ENCODE measurements around the gene MRPL58. TPM values are rescaled to one million over a fixed set of nuclear protein-coding genes. Genes with fewer than 3 reads are reported as not detected.

The MRPL58 gene
- total RNA-seq, 1 experiment from 2014 or later, result 41.0 TPM

DNA sequence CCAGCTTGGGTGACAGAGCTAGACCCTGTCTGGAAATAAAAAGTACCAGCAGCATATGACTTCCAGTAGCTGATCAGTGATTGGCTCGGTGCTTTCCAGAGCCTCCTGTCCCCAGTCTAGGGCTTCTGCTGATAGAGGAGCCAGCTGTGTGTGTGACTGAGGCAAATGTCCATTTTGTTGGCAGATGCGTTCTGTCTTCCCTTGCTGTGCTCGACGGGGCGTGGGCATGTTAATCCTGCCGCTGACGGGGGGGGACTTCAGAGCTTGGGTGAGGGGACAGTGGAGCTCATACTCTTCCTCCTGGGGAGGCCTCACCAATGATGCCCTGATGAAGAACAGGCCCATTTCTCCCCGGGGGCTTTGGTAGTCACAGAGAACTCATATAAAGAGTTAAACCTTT is 49.1 kb downstream of the MRPL58 start:
- no peak overlapping the region for H3K4me3 Mint-ChIP-seq
- H2AK5ac ChIP-seq (ENCODE audit: insufficient read length, low read length), result no peak overlapping the region
- H3K9me3 Mint-ChIP-seq, result no peaks in the 10 kb centered on the region
- no peak overlapping the region for H4K91ac ChIP-seq (ENCODE audit: insufficient read length, low read depth, low read length)
- no peak overlapping the region for H2AFZ ChIP-seq (ENCODE audit: low read length)
- no peak overlapping the region for H3K27ac ChIP-seq (ENCODE audit: insufficient read length, low read depth, low read length)
- H3K27me3 Mint-ChIP-seq (ENCODE audit: low read depth), result no peaks in the 10 kb centered on the region; the same call in none of the 2 replicates
- H4K8ac ChIP-seq (replicated peaks; ENCODE audit: insufficient read length, low read depth, low read length), result no peak overlapping the region
- H3T11ph ChIP-seq (ENCODE audit: low read length), result no peak overlapping the region
- H4K5ac ChIP-seq (ENCODE audit: insufficient read length, low read depth, low read length), result no peak overlapping the region
- no peaks in the 10 kb centered on the region for H3K23me2 ChIP-seq (ENCODE audit: insufficient read length, low read depth, low read length, poor library complexity, severe bottlenecking)
- no peak overlapping the region for H3K56ac ChIP-seq (ENCODE audit: insufficient read length, low read depth, low read length)
- 0 out of 7 replicates have a peak overlapping the region, but pooled peaks of 1 of the 3 experiments have one; percentile 79 for H3K27ac Mint-ChIP-seq
- DNase-seq, result no peak
- H3K23ac ChIP-seq (ENCODE audit: insufficient read length, low read depth, low read length), result no peak overlapping the region
- H2BK5ac ChIP-seq (ENCODE audit: insufficient read length, low read length), result no peak overlapping the region
- no peak overlapping the region for H3K14ac ChIP-seq (ENCODE audit: insufficient read depth, low read length)
- TF ChIP-seq, protein P1, sequence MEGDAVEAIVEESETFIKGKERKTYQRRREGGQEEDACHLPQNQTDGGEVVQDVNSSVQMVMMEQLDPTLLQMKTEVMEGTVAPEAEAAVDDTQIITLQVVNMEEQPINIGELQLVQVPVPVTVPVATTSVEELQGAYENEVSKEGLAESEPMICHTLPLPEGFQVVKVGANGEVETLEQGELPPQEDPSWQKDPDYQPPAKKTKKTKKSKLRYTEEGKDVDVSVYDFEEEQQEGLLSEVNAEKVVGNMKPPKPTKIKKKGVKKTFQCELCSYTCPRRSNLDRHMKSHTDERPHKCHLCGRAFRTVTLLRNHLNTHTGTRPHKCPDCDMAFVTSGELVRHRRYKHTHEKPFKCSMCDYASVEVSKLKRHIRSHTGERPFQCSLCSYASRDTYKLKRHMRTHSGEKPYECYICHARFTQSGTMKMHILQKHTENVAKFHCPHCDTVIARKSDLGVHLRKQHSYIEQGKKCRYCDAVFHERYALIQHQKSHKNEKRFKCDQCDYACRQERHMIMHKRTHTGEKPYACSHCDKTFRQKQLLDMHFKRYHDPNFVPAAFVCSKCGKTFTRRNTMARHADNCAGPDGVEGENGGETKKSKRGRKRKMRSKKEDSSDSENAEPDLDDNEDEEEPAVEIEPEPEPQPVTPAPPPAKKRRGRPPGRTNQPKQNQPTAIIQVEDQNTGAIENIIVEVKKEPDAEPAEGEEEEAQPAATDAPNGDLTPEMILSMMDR (conservative IDR thresholded peaks at IDR 0.05), result no peak
- H3K79me2 ChIP-seq (ENCODE audit: insufficient read depth, low read length), result no peaks in the 10 kb centered on the region; the same call in 1 of the 2 replicates
- no peak overlapping the region for H2BK15ac ChIP-seq (ENCODE audit: low read depth, low read length)
- peaks cover 0 to 4% of the 10 kb centered on the region in 2 experiments; a peak in 1 of 4 replicates for H3K4me1 Mint-ChIP-seq
- no peaks in the 10 kb centered on the region for H3K27me3 ChIP-seq (ENCODE audit: insufficient read depth, low read length)
- no peak overlapping the region for H3K18ac ChIP-seq (ENCODE audit: insufficient read length, low read depth, low read length)
- H3K9ac ChIP-seq (ENCODE audit: extremely low read depth, insufficient read length, low read length), result no peak overlapping the region
- H3K9me3 ChIP-seq (ENCODE audit: control insufficient read depth, low read depth, low read length), result no peaks in the 10 kb centered on the region
- H2BK20ac ChIP-seq (ENCODE audit: low read depth, low read length, poor library complexity, severe bottlenecking), result no peak overlapping the region
- H3K4me1 ChIP-seq (ENCODE audit: insufficient read depth, low read length), result no peaks in the 10 kb centered on the region
- H4K20me1 ChIP-seq (ENCODE audit: control insufficient read depth, insufficient read depth, insufficient read length), result no peaks in the 10 kb centered on the region
- H2BK12ac ChIP-seq (ENCODE audit: insufficient read length, low read depth, low read length), result no peak overlapping the region
- H3K4me2 ChIP-seq (ENCODE audit: insufficient read depth, insufficient read length, low read length), result no peak overlapping the region
- H2BK120ac ChIP-seq (ENCODE audit: low read depth, low read length, poor library complexity, severe bottlenecking), result no peak overlapping the region
- whole genome bisulfite sequencing (ENCODE audit: extremely low coverage, insufficient read length, low lambda C conversion rate), result no CpG with 5 or more reads among the region's 8 CpGs
- H3K4ac ChIP-seq (ENCODE audit: low read depth, low read length), result no peak overlapping the region
- no peaks in the 10 kb centered on the region for H3K79me1 ChIP-seq (ENCODE audit: insufficient read depth, low read depth, low read length, poor library complexity, severe bottlenecking)
- peaks cover 35 to 71% (median 65%) of the 10 kb centered on the region in 3 experiments for H3K36me3 Mint-ChIP-seq (ENCODE audit: insufficient read depth in 1 of 3, low read depth in 3 of 3)
